ACC112 (cell line): ENCODE data around the gene CDH4.

Source experiments
- H2AFZ ChIP-seq: fragments of 200-600 bp; sonication (generic); one replicate; pipeline ENCODE4 v1.6.0; 2017; ENCODE audit warnings: antibody characterized with exemption, low read length; ENCODE audit not compliant: unreplicated experiment
- H3K27ac ChIP-seq: fragments of 200-600 bp; sonication (generic); 2 replicates; pipeline ENCODE4 v1.5.1; 2014; ENCODE audit warnings: low read depth, mild to moderate bottlenecking, antibody characterized with exemption, low read length, moderate library complexity
- H3K27me3 ChIP-seq: fragments of 200-600 bp; sonication (generic); 2 replicates; pipeline ENCODE4 v1.6.1; 2014; ENCODE audit warnings: mild to moderate bottlenecking, antibody characterized with exemption, low read length, moderate library complexity, mixed read lengths; ENCODE audit not compliant: insufficient read depth
- H3K36me3 ChIP-seq: fragments of 200-600 bp; sonication (generic); 2 replicates; pipeline ENCODE4 v1.6.1; 2016; ENCODE audit warnings: mild to moderate bottlenecking, antibody characterized with exemption, low read length, moderate library complexity, mixed read lengths; ENCODE audit not compliant: insufficient read depth
- H3K4me1 ChIP-seq: fragments of 200-600 bp; sonication (generic); one replicate; pipeline ENCODE4 v1.6.1; 2016; ENCODE audit warnings: low read length, mixed read lengths; ENCODE audit not compliant: insufficient read depth, unreplicated experiment, control insufficient read depth
- H3K4me3 ChIP-seq: fragments of 200-600 bp; sonication (generic); 2 replicates; pipeline ENCODE4 v1.5.1; 2014; ENCODE audit warnings: mild to moderate bottlenecking, low read depth, low read length
- H3K79me2 ChIP-seq: fragments of 200-600 bp; sonication (generic); one replicate; pipeline ENCODE4 v1.6.0; 2016; ENCODE audit warnings: low read length; ENCODE audit not compliant: control insufficient read depth, unreplicated experiment, insufficient read depth

Gene CDH4

GRCh38 chr20:61371501-61372136, 119.6 kb downstream of the CDH4 start:
- Histone ChIP-seq H2AFZ (no peak overlapping the region), H3K4me3 (no peak overlapping the region), H3K4me1 (no peaks in the 10 kb centered on the region), H3K27me3 (no peaks in the 10 kb centered on the region), H3K79me2 (no peaks in the 10 kb centered on the region), H3K27ac (no peak overlapping the region), H3K36me3 (no peaks in the 10 kb centered on the region)

- no peaks in the 10 kb centered on the region for H3K36me3 ChIP-seq
- H3K4me3 ChIP-seq = no peak overlapping the region
- H3K4me1 ChIP-seq = no peaks in the 10 kb centered on the region
- no peaks in the 10 kb centered on the region for H3K27me3 ChIP-seq
- H2AFZ ChIP-seq = no peak overlapping the region
- no peaks in the 10 kb centered on the region for H3K79me2 ChIP-seq
- H3K27ac ChIP-seq = no peak overlapping the region
Measured at GRCh38 chr20:61372137-61373054, 120.3 kb downstream of the CDH4 start.

- no peak overlapping the region for H3K27ac ChIP-seq
- no peaks in the 10 kb centered on the region for H3K27me3 ChIP-seq
Measured at GRCh38 chr20:61373055-61373399, 121.0 kb downstream of the CDH4 start.

DNA sequence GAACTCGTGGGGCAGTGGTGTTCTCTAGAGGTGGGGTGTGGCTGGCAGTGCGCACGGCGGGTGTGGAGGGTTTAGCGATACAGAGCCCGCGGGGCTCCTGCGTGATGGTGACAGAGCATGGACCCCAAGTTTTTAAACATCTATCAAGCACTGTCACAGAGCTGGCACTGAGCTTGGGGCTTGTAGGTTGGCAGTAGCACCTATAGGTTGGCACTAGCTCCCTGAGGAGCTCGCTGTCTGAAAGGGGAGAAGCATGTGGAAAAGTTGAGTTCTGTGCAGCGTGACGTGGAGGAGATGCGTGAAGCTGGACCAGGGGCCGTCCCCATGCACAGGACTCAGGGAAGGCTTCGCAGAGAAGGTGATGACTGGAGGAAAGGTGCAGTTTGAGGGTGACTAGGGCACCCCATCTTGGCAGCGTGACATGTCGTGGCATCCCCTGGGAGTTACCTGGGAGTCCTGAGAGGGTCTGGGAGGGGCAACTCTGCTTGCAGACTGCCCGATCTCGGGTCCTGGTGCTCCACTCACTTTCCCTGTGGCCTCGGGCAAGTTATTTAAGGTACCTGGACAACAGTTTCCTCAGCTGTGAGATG, 122.0 kb downstream of the CDH4 start:
- no peaks in the 10 kb centered on the region for H3K79me2 ChIP-seq
- H3K4me1 ChIP-seq = no peaks in the 10 kb centered on the region
- H3K36me3 ChIP-seq = no peaks in the 10 kb centered on the region
- no peaks in the 10 kb centered on the region for H3K27me3 ChIP-seq
- no peak overlapping the region for H2AFZ ChIP-seq
- H3K4me3 ChIP-seq = no peak overlapping the region
- no peak overlapping the region for H3K27ac ChIP-seq

More at GRCh38 chr20:61373055-61373399, 121.0 kb downstream of the CDH4 start:
- Histone ChIP-seq H3K4me1 (no peaks in the 10 kb centered on the region), H2AFZ (no peak overlapping the region), H3K4me3 (no peak overlapping the region), H3K36me3 (no peaks in the 10 kb centered on the region), H3K79me2 (no peaks in the 10 kb centered on the region)

DNA sequence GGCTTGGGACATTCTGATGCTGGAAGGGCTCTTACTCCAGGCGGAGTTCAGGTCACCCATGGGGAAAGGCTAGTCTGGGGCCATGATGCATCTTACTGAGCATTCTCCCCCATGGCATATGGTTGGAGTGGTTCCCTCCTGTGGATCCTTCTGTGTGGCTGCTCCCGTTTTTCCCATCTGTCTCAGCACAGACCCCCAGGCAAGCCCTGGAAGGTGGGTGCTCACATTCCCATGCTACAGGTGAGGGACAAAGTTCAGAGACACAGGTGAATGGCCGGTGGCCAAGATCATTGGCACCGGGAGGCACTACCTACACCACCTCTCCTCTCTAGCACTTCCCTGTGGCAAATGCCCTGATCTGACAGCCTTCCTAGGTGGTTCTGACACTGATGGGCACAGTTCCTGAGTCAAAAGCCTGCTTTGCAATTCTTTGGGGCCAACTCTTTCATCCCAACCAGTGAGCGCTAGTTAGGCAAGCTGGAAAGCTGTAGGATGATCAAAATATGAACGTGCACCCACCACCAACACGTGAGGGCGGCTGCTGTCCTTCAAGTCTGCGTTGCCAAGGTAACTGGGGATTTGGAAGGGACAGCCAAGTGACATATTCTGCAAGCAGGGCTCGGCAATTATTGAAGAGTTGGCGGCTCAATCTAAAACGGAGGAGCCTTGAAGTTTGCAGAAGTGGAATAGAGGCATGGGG, 124.6 kb downstream of the CDH4 start:
- Histone ChIP-seq H3K27ac (no peak overlapping the region), H3K79me2 (no peaks in the 10 kb centered on the region), H3K4me1 (no peaks in the 10 kb centered on the region), H3K4me3 (no peak overlapping the region), H3K27me3 (no peaks in the 10 kb centered on the region), H2AFZ (no peak overlapping the region), H3K36me3 (no peaks in the 10 kb centered on the region)

GRCh38 chr20:61378694-61379355, 126.8 kb downstream of the CDH4 start:
- H3K4me3 ChIP-seq = no peak overlapping the region

DNA sequence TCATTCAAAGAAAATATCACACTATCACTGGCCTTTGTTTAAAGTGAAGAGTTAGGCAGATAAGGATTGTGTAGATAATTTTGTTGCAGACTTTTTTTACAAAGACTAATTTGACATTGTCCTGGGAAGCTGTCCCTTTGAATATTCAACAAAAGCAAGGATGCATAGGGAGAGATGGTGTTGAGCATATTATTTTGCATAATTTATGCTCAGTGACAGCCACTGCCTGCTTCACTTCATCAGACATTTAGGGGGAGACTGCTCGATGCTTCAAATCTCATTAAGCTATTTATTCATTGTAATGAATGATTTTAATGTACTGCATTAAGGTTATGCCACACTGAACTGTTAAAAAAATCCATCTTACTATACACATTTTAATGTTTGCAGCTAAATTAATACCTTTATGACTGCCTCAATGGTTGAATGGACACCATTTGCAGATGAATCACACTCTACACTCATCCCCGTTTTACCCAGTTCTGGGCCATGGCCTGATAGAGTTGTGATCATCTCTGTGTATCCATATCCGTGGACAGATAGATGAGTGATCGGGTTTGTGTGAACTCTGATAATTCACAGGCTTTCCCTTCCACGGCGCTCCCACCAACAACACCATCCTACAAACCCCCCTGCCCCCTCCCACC, 128.0 kb downstream of the CDH4 start:
- Histone ChIP-seq H3K27me3 (no peaks in the 10 kb centered on the region), H2AFZ (no peak overlapping the region), H3K4me1 (no peaks in the 10 kb centered on the region), H3K36me3 (no peaks in the 10 kb centered on the region), H3K79me2 (no peaks in the 10 kb centered on the region), H3K27ac (no peak overlapping the region), H3K4me3 (no peak overlapping the region)

More at GRCh38 chr20:61378694-61379355, 126.8 kb downstream of the CDH4 start:
- Histone ChIP-seq H3K4me1 (no peaks in the 10 kb centered on the region), H3K36me3 (no peaks in the 10 kb centered on the region), H3K27ac (no peak overlapping the region), H3K79me2 (no peaks in the 10 kb centered on the region), H2AFZ (no peak overlapping the region), H3K27me3 (no peaks in the 10 kb centered on the region)

DNA sequence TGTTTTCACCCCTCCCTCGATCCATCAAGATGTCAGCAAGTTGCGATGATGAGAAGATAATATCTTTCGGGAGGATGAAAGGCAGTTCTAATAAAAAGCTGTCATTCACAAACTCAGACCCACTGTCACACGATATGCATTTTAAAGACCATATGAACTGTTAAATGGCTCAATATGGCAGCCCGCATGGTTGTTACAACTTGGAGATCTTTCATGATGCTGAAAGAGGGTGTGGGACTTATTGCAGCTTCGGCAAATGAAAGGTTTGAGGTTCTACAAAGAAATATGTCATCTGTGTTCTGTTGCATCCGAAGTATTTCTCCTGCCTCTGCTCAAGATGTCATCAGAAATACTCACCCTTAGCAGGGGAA, 128.5 kb downstream of the CDH4 start:
- Histone ChIP-seq H3K4me1 (no peaks in the 10 kb centered on the region), H2AFZ (no peak overlapping the region), H3K36me3 (no peaks in the 10 kb centered on the region), H3K4me3 (no peak overlapping the region), H3K79me2 (no peaks in the 10 kb centered on the region), H3K27ac (no peak overlapping the region), H3K27me3 (no peaks in the 10 kb centered on the region)

DNA sequence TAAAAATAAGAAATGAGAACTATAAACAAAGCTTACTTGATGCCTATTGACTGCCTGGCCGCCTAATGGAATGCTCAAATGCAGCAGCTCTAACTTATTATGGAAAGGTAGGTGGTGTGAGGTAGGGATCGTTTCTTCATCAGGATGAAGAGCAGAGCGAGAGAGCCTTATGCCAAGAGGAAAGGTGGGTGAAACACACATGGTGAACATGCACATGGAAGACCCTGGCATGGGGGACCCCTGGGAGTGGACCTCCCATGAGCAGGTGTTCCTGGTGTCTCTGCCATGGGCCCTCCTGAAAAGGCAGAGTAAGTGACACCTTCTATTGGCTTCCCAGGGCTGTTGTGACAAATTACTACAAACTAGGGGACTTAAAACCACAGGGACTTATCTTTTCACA, 130.1 kb downstream of the CDH4 start:
- Histone ChIP-seq H3K4me3 (no peak overlapping the region), H3K4me1 (peaks cover 2% of the 10 kb centered on the region), H3K27me3 (no peaks in the 10 kb centered on the region), H3K27ac (no peak overlapping the region), H2AFZ (no peak overlapping the region), H3K79me2 (no peaks in the 10 kb centered on the region), H3K36me3 (no peaks in the 10 kb centered on the region)

GRCh38 chr20:61385296-61385695, 133.2 kb downstream of the CDH4 start:
- H3K4me1 ChIP-seq = peaks cover 5% of the 10 kb centered on the region

More at GRCh38 chr20:61385296-61385695, 133.2 kb downstream of the CDH4 start:
- Histone ChIP-seq H3K79me2 (no peaks in the 10 kb centered on the region), H3K36me3 (no peaks in the 10 kb centered on the region), H3K4me3 (no peak overlapping the region), H3K27ac (no peak overlapping the region), H3K27me3 (no peaks in the 10 kb centered on the region), H2AFZ (no peak overlapping the region)
